HG02973 (cell line): ENCODE data around the gene SULT4A1.

ENCODE experiments used
- ATAC-seq: cut with Tn5 transposase; IDR thresholded peaks from one replicate; pipeline ENCODE4 v1.9.1; 2021; ENCODE audit warnings: moderate library complexity; ENCODE audit not compliant: unreplicated experiment

The SULT4A1 gene

GRCh38 chr22:43845981-43846380, 16.3 kb downstream of the SULT4A1 start:
- ATAC-seq = no peak

DNA sequence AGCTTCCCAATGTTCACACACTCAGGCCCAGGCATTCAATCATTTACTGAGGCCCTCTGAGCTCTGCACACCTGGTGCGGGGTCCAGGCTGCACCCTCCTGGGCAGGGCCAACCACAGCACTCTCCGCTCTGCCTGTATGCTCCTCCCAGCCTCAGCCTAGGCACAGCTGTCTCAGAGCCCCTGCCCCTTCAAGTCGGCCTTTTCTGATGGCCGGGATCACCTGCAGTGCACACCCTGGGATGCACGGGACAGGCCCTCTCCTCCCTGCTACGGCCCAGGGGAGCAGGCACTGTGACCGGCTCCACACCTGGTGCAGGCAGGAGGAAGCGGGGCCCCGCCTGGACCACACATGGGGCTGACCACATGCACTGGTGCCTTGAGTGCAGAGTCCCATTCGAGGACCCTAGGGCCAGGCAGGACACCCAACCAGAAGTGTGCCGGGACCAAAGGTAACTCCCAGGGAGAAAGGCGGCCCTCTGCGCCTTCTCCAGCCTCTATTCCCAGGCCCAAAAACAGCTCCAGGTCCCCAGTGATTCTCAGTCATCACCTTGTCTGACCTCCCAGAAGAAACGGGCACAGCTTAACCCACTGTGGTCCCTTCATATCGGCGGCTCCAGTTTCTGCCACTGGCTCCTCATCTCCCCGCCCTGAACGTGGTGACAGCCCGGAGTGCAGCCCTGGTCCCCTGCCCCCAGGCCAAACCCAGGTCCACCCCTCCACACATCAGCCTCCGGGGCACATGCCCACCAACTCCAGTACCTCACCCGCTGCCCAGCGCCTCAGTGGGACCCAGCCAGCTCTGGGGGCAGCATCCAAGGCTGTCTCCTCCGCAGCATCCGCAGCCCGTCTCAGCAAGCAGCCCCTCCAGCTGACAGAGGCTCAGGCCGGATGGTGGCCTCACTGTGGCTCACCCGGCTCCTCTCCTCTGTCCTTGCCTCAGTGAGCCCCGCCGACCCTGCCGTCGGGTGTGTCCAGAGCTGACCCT, 17.5 kb downstream of the SULT4A1 start:
- no peak for ATAC-seq

DNA sequence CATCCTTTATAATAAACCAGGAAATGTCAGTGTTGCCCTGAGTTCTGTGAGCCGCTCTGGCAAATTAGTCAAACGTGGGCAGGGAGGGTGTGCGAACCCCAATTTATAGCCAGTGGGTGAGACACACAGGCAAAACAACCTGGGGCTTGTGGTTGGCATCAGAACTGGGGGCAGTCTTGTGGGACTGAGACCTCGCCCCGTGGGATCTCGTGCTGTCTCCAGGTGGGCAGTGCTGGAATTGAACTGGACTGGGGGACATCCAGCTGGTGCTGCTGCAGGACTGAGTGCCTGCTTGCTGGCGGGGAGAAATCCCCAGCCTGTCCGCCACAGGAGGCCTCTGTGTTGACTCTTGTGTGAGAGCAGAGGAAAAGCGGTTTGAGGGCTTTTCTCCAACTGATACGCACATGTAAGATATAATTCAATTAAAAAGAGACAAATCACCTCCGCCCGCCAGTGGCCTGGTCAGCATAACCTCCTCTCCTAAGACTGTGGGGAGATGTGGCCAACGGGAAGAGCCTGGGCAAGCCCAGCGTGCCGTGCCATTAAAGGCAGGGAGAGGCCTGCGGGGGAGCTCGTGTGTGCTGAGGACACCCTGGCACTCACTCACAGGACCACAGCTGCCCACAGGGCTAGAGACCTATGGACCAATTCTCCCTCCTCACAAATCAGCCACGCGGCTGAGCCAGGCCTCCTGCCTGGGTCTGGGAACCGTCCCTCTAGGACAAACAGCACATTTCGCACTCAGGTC, 18.4 kb downstream of the SULT4A1 start:
- no peak for ATAC-seq

DNA sequence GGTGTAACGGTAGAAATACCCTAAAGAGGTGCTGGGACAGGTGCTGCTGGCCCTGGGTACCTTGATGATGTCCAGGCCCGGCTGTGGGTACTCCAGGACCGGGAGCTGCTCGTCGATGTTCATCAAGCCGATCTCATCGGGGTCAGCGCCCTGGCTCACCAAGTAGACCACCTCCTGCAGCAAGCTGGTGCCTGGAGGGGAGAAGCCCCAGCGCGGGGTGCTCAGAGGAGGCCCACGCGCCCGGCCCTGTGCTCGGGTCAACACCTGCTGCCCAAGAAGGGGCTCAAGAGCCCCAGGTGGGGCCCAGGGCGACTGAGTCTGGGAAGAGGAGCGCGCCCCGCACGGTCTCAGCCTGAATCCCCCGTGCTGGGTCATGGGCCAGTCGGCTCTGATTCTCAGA, 20.6 kb downstream of the SULT4A1 start:
- ATAC-seq = no peak

- no peak for ATAC-seq
These were observed 21.5 kb downstream of the SULT4A1 start for GRCh38 chr22:43840851-43841250.

DNA sequence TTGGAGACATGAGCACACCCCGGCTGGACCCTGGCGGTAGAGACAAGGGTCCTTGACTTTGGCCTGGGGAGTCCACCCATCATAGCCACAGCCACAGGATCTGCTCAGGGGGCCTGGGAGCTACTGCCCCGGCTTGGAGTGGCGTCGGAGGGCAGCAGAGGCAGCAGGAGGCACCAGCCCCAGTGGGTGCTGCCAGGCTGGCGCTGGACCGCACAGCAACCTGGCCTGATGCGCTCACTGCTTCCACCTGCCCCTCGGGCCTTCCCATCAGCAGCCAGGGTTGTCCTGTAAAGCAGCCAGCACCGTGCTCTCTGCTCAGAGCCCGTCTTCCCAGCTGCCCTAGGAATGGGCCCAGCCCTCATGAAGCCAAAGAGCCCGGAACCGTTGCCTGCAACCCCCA, 21.9 kb downstream of the SULT4A1 start:
- no peak for ATAC-seq

DNA sequence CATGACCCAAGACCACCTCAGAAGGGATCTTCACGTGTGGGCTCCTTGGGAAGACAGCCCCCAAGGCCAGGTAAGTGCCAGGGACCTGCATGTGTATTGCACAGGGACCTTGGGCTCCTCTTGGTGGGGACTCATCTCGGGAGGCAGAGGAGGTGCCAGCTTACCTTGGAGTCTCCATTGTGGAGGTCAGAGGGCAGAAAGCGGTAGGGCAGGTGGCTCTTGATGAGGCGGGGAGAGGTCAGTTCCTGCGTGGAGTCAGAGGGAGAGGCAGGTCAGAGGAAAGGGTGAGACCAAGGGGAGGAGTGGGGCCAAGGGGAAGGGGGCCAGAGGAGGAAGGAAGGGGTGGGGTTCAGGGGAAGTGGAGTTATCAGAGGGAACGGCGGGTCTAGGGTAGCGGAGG, 22.5 kb downstream of the SULT4A1 start:
- ATAC-seq = no peak

DNA sequence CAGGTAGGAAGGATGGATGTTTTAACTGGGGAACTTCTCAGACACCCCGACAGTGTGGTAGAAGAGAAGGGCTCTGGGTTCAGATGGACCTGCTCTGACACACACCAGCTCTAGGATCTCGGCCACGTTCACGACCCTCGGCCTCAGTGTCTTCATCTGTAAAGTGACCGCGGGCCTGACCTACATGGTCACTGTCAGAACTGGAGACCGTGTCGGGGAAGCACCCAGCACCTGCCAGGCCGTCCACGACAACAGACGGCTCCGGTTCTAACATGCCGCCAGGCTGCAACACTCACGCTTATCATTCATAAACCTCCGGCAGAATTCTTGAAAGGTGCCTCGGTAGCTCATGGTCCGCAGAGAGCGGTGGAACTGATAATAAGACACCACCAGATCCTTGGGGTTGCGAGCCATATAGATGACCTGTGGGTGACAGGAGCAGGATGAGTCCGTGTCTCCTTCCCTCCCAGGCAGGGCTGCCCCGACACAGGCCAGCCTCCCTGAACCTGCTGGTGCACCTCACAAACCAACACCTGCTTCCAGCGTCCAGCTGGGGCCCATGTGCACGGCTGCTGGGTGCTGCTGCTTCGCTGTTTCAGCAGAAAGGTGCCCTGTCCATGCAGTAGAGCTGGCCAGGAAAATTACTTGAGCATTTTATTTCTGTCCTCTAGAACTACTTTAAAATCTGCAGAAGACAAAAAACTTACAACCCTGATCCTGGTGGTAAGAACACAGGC, 23.6 kb downstream of the SULT4A1 start:
- no peak for ATAC-seq

DNA sequence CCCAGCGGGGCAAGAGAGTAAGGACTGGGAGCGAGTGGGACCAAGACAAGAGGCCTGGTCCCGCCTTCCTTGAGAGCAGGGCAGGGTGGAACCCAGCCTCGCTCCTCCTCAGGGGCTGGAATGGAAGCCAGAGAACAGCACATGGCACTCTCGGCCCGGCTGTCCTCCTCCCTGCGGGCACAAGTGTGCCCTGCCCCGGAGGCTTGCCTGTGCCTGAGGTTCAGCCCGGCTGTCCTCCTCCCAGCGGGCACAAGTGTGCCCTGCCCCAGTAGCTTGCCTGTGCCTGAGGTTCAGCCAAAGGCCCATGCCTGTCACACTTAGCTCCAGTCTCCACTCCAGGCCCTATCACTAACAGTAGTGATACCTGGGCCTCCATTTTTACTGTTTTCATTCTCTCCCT, 24.2 kb downstream of the SULT4A1 start:
- ATAC-seq = no peak

GRCh38 chr22:43837666-43838065, 24.6 kb downstream of the SULT4A1 start:
- ATAC-seq = no peak

DNA sequence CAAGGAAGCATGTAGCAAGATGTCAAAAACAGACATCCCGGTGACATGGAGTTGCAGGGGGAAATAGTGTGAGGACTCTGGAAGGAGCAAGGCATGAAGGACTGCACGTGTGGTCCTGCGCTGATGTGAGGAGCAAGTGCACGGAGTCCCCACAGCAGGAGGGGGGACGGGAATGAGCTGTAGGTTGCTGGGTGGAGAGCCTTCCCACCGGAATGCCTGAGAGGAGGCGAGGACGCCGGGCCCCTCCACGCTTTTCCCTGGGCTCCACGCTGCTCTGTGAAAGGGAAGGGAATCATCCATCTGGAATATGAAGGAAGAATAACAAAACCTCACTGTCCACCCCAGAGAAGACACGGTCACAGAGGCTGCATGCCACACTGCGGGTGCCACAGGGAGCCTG, 26.6 kb downstream of the SULT4A1 start:
- no peak for ATAC-seq

DNA sequence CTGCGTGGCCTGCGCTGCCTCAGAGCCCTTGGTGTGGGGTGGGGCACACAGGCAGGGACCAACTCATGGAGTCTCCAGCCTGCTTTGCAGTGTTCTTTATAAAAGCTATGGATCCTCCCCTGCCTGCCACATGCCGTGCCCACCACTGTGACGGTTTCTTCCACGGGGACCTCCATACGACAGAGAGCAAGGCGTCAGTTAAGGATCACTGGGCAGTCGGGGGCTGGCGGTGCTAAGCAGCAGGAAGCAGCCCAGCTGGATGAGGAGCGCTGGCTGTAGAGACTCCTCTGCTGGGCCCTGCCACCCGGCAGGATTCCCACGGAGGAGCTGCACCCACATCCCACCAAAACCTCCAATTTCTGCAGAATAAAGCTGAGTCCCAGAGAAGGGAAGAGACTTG, 27.1 kb downstream of the SULT4A1 start:
- no peak for ATAC-seq

GRCh38 chr22:43833286-43834240, 28.8 kb downstream of the SULT4A1 start:
- ATAC-seq = no peak

- no peak for ATAC-seq
These were observed 29.7 kb downstream of the SULT4A1 start for GRCh38 chr22:43832393-43833265.

- ATAC-seq = no peak
These were observed 30.5 kb downstream of the SULT4A1 start for GRCh38 chr22:43831561-43832392.

DNA sequence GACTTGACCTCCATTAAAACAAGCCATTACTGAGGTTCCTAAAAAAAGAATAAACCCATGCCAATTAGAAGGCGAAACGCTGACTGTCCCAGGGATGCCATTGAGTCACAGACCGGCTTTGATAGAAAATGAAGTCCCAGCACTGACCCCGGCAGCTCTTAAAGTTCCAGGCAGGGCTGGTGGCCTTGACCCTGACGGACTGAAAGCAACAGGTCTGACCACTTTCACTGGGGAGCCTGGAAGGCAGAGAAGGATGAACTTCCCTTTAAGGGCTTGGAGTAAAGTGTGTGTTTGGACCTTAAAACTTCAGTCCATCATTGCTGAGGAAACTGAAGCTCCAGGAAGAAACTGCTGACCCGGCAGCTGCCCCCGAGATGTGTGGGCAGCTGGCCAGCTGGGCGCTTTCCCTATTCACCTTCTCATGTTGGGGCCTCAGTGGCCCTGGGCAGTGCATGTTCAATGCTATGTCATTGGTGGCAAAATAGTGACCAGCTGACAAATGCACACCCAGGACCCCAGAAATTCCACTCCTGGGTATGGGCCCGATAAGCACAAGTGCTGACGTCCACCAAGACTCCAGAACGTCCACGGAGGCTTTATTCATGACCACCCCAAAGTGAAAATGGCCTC, 31.3 kb downstream of the SULT4A1 start:
- ATAC-seq = no peak

- ATAC-seq = no peak
These were observed 32.1 kb downstream of the SULT4A1 start for GRCh38 chr22:43829904-43830851.
